SU-DHL-6 (cell line): Measurements from ENCODE around the gene SESTD1.

Source experiments
- EZH2phosphoT487 ChIP-seq: fragments of 200-600 bp; sonication (generic), shearing (Covaris generic); conservative IDR thresholded peaks from 2 replicates; pipeline ENCODE4 v1.6.1; 2018; ENCODE audit warnings: mild to moderate bottlenecking, antibody characterized with exemption, low read length, moderate library complexity, mixed read lengths
- TF ChIP-seq, protein P1 (sequence below): fragments of 200-600 bp; sonication (generic); IDR thresholded peaks from one replicate; pipeline ENCODE4 v1.5.1; 2017; ENCODE audit warnings: antibody characterized with exemption, mild to moderate bottlenecking, low read length, moderate library complexity; ENCODE audit not compliant: insufficient read depth, poor library complexity, severe bottlenecking

DNA sequence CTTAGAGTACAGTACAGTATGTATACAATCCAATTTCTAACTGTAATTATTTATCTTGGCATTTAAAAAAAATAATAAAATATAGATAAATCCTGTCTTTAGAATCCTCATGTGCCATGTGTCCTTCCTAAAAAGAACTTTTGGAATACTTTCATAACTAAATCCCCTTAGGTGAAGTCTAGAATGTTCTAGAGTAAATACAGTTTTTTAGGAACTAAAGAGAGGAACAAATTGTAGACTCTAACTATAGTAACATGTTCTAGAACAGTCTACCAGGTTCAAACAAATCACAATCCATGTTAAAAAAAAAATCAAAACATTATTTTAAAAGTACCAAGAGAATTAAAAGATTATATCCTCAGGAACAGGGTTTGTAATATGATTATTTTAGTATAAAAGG lies 134.1 kb downstream of the SESTD1 start:
- TF ChIP-seq, protein P1, sequence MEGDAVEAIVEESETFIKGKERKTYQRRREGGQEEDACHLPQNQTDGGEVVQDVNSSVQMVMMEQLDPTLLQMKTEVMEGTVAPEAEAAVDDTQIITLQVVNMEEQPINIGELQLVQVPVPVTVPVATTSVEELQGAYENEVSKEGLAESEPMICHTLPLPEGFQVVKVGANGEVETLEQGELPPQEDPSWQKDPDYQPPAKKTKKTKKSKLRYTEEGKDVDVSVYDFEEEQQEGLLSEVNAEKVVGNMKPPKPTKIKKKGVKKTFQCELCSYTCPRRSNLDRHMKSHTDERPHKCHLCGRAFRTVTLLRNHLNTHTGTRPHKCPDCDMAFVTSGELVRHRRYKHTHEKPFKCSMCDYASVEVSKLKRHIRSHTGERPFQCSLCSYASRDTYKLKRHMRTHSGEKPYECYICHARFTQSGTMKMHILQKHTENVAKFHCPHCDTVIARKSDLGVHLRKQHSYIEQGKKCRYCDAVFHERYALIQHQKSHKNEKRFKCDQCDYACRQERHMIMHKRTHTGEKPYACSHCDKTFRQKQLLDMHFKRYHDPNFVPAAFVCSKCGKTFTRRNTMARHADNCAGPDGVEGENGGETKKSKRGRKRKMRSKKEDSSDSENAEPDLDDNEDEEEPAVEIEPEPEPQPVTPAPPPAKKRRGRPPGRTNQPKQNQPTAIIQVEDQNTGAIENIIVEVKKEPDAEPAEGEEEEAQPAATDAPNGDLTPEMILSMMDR: no peak
- no peak for TF ChIP-seq EZH2phosphoT487
